SU-DHL-6 (cell line): ENCODE results near the gene FAT1.

ENCODE experiments used
- CTCF ChIP-seq: fragments of 200-600 bp; sonication (generic); IDR thresholded peaks from one replicate; pipeline ENCODE4 v1.5.1; 2017; ENCODE audit warnings: antibody characterized with exemption, mild to moderate bottlenecking, low read length, moderate library complexity; ENCODE audit not compliant: insufficient read depth, poor library complexity, severe bottlenecking
- EZH2phosphoT487 ChIP-seq: fragments of 200-600 bp; sonication (generic), shearing (Covaris generic); conservative IDR thresholded peaks from 2 replicates; pipeline ENCODE4 v1.6.1; 2018; ENCODE audit warnings: mild to moderate bottlenecking, antibody characterized with exemption, low read length, moderate library complexity, mixed read lengths

GRCh38 chr4:186630128-186630527 is 93.5 kb downstream of the FAT1 start:
- no peak for TF ChIP-seq CTCF
- no peak for TF ChIP-seq EZH2phosphoT487
